GM10266 (cell line): ENCODE data around the gene DMWD.
A peak's percentile ranks its signal among the peaks of the same experiment; 100 is the strongest.

Experiments
- DNase-seq: peaks from one replicate; pipeline ENCODE4 v3.0.0; 2012; ENCODE audit errors: extremely low spot score
- TF ChIP-seq, protein P1 (sequence below): IDR thresholded peaks from 2 replicates; pipeline ENCODE4 v1.5.1; 2012; ENCODE audit warnings: mild to moderate bottlenecking, low read depth; ENCODE audit not compliant: control insufficient read depth, insufficient read depth; ENCODE audit errors: missing control alignments

The DMWD gene

DNA sequence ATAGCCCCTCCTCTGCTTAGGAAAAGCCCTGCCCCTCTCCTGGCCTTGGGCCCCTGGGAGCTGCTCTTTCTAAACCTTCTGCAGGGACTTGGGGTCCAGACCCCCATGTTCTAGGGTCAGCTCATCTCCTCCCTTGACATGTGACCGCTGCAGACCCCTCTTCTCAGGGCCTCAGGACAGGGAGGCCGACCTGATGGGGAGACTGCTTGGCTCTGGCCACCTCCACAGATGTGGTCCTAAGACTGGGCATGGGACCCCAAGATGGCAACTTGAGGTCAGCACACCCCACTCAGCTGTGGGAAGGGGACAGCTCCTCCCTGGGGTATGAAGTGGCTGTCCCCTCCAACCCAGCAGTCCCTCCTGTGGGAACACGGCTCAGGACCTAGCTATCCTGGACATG is 19.7 kb downstream of the DMWD start:
- no peak for DNase-seq
- TF ChIP-seq, protein P1, sequence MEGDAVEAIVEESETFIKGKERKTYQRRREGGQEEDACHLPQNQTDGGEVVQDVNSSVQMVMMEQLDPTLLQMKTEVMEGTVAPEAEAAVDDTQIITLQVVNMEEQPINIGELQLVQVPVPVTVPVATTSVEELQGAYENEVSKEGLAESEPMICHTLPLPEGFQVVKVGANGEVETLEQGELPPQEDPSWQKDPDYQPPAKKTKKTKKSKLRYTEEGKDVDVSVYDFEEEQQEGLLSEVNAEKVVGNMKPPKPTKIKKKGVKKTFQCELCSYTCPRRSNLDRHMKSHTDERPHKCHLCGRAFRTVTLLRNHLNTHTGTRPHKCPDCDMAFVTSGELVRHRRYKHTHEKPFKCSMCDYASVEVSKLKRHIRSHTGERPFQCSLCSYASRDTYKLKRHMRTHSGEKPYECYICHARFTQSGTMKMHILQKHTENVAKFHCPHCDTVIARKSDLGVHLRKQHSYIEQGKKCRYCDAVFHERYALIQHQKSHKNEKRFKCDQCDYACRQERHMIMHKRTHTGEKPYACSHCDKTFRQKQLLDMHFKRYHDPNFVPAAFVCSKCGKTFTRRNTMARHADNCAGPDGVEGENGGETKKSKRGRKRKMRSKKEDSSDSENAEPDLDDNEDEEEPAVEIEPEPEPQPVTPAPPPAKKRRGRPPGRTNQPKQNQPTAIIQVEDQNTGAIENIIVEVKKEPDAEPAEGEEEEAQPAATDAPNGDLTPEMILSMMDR = no peak

DNA sequence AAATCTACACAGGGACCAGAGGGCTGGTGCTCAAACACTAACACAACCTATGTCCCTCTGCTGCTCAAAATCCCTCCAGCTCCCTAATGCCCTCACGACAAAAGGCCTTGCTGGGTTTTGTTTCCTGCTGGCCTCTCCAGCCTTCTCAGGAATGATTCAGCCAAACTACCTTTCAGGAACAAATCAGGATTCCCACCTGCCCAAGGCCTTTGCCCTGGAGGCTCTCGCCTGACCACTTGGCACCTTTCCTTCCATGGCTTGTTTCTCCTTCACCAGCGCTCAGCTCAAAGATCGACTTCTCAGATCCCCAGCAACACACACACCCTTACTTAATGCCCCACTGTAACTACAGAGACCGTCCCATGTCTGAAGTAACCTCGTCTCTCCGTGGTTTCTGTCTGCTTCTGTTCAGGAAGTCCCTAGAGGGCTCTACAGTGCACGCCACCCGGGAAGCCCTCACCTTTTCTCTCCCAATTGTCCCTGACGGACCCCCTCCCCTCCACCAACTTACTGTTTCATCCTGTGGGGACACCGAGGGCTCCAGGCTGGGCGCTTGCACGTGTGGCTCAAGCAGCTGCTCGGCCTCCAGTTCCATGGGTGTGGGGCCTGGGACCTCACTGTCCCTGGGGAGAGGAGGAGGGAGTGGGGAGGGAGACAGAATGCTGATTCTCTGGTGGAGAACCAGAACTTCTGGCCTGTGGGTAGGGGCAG is 20.4 kb downstream of the DMWD start:
- no peak for DNase-seq
- TF ChIP-seq, protein P1 = no peak

DNA sequence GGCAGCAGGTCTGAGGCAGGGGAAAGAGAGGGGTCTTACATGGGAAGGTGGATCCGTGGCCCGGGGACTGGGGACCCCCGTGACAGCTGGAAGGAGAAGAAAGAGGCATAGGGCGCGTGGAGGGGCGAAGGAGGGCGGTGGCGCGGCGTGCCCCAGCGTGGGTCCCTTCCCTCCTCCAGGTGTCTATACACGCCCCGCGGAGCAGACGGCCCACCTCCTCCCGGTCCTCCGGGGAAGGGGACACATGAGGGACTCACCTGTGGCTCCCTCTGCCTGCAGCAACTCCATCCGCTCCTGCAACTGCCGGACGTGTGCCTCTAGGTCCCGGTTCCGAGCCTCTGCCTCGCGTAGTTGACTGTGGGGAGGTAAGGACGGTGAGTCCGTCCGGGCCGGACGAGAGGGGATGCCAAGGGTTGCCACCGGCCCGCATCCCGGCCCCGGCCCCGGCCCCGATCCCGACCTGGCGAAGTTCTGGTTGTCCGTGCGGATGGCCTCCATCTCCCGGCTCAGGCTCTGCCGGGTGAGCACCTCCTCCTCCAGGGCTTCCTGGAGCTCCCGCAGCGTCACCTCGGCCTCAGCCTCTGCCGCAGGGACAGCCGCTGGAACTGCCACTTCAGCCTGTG is 21.2 kb downstream of the DMWD start:
- no peak for DNase-seq
- TF ChIP-seq, protein P1 = no peak

DNA sequence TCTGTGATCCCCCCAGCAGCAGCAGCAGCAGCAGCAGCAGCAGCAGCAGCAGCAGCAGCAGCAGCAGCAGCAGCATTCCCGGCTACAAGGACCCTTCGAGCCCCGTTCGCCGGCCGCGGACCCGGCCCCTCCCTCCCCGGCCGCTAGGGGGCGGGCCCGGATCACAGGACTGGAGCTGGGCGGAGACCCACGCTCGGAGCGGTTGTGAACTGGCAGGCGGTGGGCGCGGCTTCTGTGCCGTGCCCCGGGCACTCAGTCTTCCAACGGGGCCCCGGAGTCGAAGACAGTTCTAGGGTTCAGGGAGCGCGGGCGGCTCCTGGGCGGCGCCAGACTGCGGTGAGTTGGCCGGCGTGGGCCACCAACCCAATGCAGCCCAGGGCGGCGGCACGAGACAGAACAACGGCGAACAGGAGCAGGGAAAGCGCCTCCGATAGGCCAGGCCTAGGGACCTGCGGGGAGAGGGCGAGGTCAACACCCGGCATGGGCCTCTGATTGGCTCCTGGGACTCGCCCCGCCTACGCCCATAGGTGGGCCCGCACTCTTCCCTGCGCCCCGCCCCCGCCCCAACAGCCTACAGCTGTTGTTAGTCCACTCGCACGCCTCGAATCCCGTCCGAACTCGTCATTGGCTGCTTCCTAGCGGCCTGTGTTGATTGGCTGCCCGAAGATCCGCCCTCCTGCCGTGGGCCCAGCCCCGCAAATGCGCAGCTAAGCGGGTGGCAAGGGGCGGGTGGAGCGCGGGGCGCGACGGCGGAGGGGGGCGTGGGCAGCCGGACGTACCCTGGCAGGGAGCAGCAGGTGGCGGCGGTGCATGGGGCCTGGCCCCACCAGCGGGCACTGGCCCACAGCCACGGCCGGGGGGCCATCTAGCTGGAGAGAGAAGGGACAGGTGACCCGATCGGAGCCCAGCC is 22.2 kb downstream of the DMWD start:
- TF ChIP-seq, protein P1 = peak; percentile 93
- peak; percentile 98 for DNase-seq

DNA sequence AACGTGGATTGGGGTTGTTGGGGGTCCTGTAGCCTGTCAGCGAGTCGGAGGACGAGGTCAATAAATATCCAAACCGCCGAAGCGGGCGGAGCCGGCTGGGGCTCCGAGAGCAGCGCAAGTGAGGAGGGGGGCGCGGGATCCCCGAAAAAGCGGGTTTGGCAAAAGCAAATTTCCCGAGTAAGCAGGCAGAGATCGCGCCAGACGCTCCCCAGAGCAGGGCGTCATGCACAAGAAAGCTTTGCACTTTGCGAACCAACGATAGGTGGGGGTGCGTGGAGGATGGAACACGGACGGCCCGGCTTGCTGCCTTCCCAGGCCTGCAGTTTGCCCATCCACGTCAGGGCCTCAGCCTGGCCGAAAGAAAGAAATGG is 22.8 kb downstream of the DMWD start:
- no peak for DNase-seq
- TF ChIP-seq, protein P1 = no peak

DNA sequence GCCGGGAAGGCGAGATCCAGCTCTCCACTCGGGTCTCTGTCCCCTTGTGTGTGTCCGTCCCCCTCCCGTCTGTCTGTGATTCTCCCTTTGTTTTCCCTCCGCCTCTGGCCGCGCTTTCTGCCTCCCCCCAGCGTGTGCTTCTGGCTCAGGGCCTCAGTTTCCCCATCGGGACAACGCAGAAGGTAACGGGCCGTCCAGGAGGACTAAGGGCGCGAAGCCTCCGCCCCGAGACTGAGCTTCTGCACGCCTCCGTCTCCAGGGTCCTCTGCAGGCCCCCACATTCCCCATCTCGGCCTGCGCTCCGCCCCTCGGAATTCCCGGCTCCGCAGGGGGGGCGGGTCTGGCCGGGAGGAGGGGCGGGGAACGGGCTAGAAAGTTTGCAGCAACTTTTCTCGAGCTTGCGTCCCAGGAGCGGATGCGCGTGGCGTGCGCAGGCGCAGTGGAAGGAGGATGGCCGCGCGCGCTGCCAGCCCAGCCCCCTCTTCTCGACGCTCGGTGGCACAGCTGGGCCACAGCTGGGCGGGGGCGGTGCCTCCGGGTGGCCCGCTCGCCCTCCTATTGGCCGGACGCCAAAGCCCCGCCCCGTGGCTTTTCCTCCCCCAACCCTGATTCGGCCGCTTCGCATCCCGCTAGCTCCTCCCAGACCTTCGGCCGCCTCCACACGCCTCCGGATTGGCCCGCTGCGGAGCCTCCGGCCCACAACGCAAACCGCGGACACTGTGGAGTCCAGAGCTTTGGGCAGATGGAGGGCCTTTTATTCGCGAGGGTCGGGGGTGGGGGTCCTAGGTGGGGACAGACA is 23.5 kb downstream of the DMWD start, which contains the start of gene SIX5:
TSS of gene SIX5 (minus strand) at position 269 of the 799 bp plus-strand sequence. CDS start 408 bp downstream, outside the sequence.
- TF ChIP-seq, protein P1 = no peak
- DNase-seq = peak; percentile 100
